HepG2 (cell line): ENCODE data around the gene DMKN. TPM values are rescaled to one million over a fixed set of nuclear protein-coding genes. Genes with fewer than 3 reads are reported as not detected.
"Not testable (repeated sequence)": the region's sequence is repeated elsewhere in the genome, so short reads cannot be mapped to it uniquely, and the experiment has no call there.

Experiments used
- ATAC-seq: fragments of 200-7000 bp; cut with Tn5 transposase; 3 replicates; pipeline ENCODE4 v1.9.1; 2020; ENCODE audit warnings: mild to moderate bottlenecking, moderate library complexity
- BruUV-seq: library from RNA; stranded (reverse); fragments of 400-500 nt; replicated peaks from 2 replicates; lab custom pipeline; 2021; lab: Mats Ljungman, UMichigan
- CTCF ChIA-PET: fragments of 300-600 bp; formaldehyde crosslinking; extraction: SDS; loops from one replicate; lab custom pipeline; 2021; ENCODE audit warnings: low total read pairs, inconsistent platforms, low intra/inter-chr PET ratio; lab: Yijun Ruan, JAX
- POLR2A ChIA-PET: fragments of 350-600 bp; sonication (Branson Sonifier 250); formaldehyde crosslinking; loops from one replicate; lab custom pipeline; 2020; ENCODE audit warnings: antibody characterized with exemption, inconsistent platforms; lab: Yijun Ruan, JAX
- DNase-seq: peaks from one replicate; pipeline ENCODE4 v3.0.0-alpha.2; 2015; ENCODE audit warnings: low spot score
- FAIRE-seq: peaks from 3 replicates; lab custom pipeline; 2011; peaks lifted over from hg19 to GRCh38; lab: Jason Lieb, UNC
- H2AFZ ChIP-seq: one replicate; pipeline ENCODE4 v1.6.1; 2011; ENCODE audit warnings: low read length, inconsistent platforms
- H3K27ac ChIP-seq: fragments of 300-600 bp; 3 replicates; pipeline ENCODE4 v1.8.0; 2011; ENCODE audit warnings: mixed run types, mild to moderate bottlenecking, mixed read lengths, low read length, inconsistent platforms; ENCODE audit not compliant: insufficient read depth; ENCODE audit errors: extremely low read length
- H3K27me3 ChIP-seq, 2 experiments: fragments of 200-600 bp in 1 of 2; 2 replicates in 1 of 2; 3 replicates in 1 of 2; pipeline versions ENCODE4 v1.6.0 to v1.8.0; 2011; ENCODE audit warnings: low read length in 2 of 2, mild to moderate bottlenecking in 2 of 2, moderate library complexity in 2 of 2, inconsistent platforms in 1 of 2; ENCODE audit not compliant: insufficient read depth in 2 of 2, control insufficient read depth in 1 of 2
- H3K36me3 ChIP-seq, 2 experiments: fragments of 200-600 bp in 1 of 2; replicated peaks in 1 of 2; 2 replicates in 1 of 2; 3 replicates in 1 of 2; pipeline versions ENCODE4 v1.5.1 to v1.8.0; 2011; ENCODE audit warnings: low read length in 2 of 2, inconsistent platforms in 1 of 2; ENCODE audit not compliant: insufficient read depth in 2 of 2, control insufficient read depth in 1 of 2
- H3K4me1 ChIP-seq: 2 replicates; pipeline ENCODE4 v1.5.1; 2012; ENCODE audit warnings: low read length, inconsistent platforms; ENCODE audit not compliant: insufficient read depth
- H3K4me2 ChIP-seq: 2 replicates; pipeline ENCODE4 v1.6.0; 2011; ENCODE audit warnings: low read depth, low read length, inconsistent platforms
- H3K4me3 ChIP-seq, 3 experiments: fragments of 200-600 bp in 1 of 3; sonication (generic), shearing (Covaris generic) in 1 of 3; replicated peaks in 1 of 3; 2 replicates each; pipeline ENCODE4 v1.5.1; 2011 to 2016; ENCODE audit warnings: low read length in 3 of 3, inconsistent platforms in 2 of 3, low read depth in 2 of 3, mild to moderate bottlenecking in 2 of 3, control low read depth in 1 of 3, mixed read lengths in 1 of 3; ENCODE audit not compliant: insufficient read depth in 1 of 3
- H3K79me2 ChIP-seq: one replicate; pipeline ENCODE4 v1.6.1; 2011; ENCODE audit warnings: low read length, inconsistent platforms; ENCODE audit not compliant: insufficient read depth
- H3K9ac ChIP-seq: 2 replicates; pipeline ENCODE4 v1.6.0; 2011; ENCODE audit warnings: mild to moderate bottlenecking, low read depth, low read length, inconsistent platforms; ENCODE audit not compliant: insufficient read depth
- H3K9me3 ChIP-seq: 2 replicates; pipeline ENCODE4 v1.5.1; 2012; ENCODE audit warnings: mild to moderate bottlenecking, low read length
- H4K20me1 ChIP-seq: 2 replicates; pipeline ENCODE4 v1.6.0; 2011; ENCODE audit warnings: inconsistent platforms, mild to moderate bottlenecking, low read length, moderate library complexity; ENCODE audit not compliant: insufficient read depth
- FOSL2 ChIP-seq: sonication (generic); formaldehyde crosslinking; IDR thresholded peaks from 2 replicates; pipeline ENCODE4 v1.4.0; 2020; ENCODE audit warnings: missing genetic modification reagents
- FOXM1 ChIP-seq: sonication (generic); formaldehyde crosslinking; IDR thresholded peaks from 2 replicates; pipeline ENCODE4 v1.5.0; 2020; ENCODE audit warnings: missing genetic modification reagents
- GATAD2A ChIP-seq: IDR thresholded peaks from 2 replicates; pipeline ENCODE4 v1.6.1; 2016
- GFI1 ChIP-seq: sonication (generic); formaldehyde crosslinking; IDR thresholded peaks from 2 replicates; pipeline ENCODE4 v1.5.0; 2020; ENCODE audit warnings: missing genetic modification reagents, mild to moderate bottlenecking, borderline replicate concordance
- GLI4 ChIP-seq: sonication (generic); formaldehyde crosslinking; IDR thresholded peaks from 2 replicates; pipeline ENCODE4 v1.5.1; 2020; ENCODE audit warnings: missing genetic modification reagents, mild to moderate bottlenecking, moderate library complexity, borderline replicate concordance
- IRF2 ChIP-seq: IDR thresholded peaks from 2 replicates; pipeline ENCODE4 v1.6.1; 2018; ENCODE audit warnings: missing genetic modification reagents, missing compliant biosample characterization
- IRF9 ChIP-seq: sonication (generic); formaldehyde crosslinking; IDR thresholded peaks from 2 replicates; pipeline ENCODE4 v1.8.0; 2022; ENCODE audit warnings: missing genetic modification reagents, mild to moderate bottlenecking, borderline replicate concordance
- ISL2 ChIP-seq: sonication (generic); formaldehyde crosslinking; IDR thresholded peaks from 2 replicates; pipeline ENCODE4 v1.5.0; 2020; ENCODE audit warnings: missing genetic modification reagents
- LRRFIP1 ChIP-seq: sonication (generic); formaldehyde crosslinking; conservative IDR thresholded peaks from 2 replicates; pipeline ENCODE4 v1.4.0; 2020; ENCODE audit warnings: missing genetic modification reagents
- NCOR1 ChIP-seq: fragments of 200-600 bp; sonication (generic); IDR thresholded peaks from 2 replicates; pipeline ENCODE4 v1.7.0; 2017; ENCODE audit warnings: antibody characterized with exemption, low read length, borderline replicate concordance
- NFYC ChIP-seq: IDR thresholded peaks from 2 replicates; pipeline ENCODE4 v1.6.1; 2016; ENCODE audit warnings: missing genetic modification reagents, missing compliant biosample characterization
- RAD51 ChIP-seq: fragments of 450-650 bp; IDR thresholded peaks from 2 replicates; pipeline ENCODE4 v1.6.1; 2016; ENCODE audit warnings: borderline replicate concordance
- SETDB1 ChIP-seq: sonication (generic); formaldehyde crosslinking; IDR thresholded peaks from 2 replicates; pipeline ENCODE4 v1.5.1; 2020; ENCODE audit warnings: missing genetic modification reagents, mild to moderate bottlenecking, borderline replicate concordance
- STAT5B ChIP-seq: sonication (generic); formaldehyde crosslinking; IDR thresholded peaks from 2 replicates; pipeline ENCODE4 v1.4.0; 2020; ENCODE audit warnings: missing genetic modification reagents
- TARDBP ChIP-seq: sonication (generic); formaldehyde crosslinking; IDR thresholded peaks from 2 replicates; pipeline ENCODE4 v1.8.0; 2022; ENCODE audit warnings: mild to moderate bottlenecking, missing genetic modification reagents
- TOPORS ChIP-seq: sonication (generic); formaldehyde crosslinking; IDR thresholded peaks from 2 replicates; pipeline ENCODE4 v1.8.0; 2023; ENCODE audit warnings: mild to moderate bottlenecking, missing genetic modification reagents
- ZNF570 ChIP-seq: sonication (generic); formaldehyde crosslinking; IDR thresholded peaks from 2 replicates; pipeline ENCODE4 v1.4.0; 2020; ENCODE audit warnings: mild to moderate bottlenecking, missing genetic modification reagents, borderline replicate concordance
- WGBS: methylation state at CpG from one replicate; pipeline ENCODE4 v1.1.6; 2017; ENCODE audit warnings: low lambda C conversion rate; 5-methylcytosine and 5-hydroxymethylcytosine counted together
- in situ Hi-C: cut with HindIII; loops from 2 replicates; pipeline ENCODE4 v1.10.0; 2017; ENCODE audit warnings: low pct_unique_long_range_greater_than_20kb; ENCODE audit not compliant: extremely low pct_ligation_motif_present
- intact Hi-C: fragments of 100-400 bp; cut with micrococcal nuclease; formaldehyde crosslinking; loops from one replicate; pipeline ENCODE4 v1.10.0; 2022; ENCODE audit not compliant: unreplicated experiment
- polyA plus RNA-seq, 8 experiments: library from polyadenylated mRNA; depleted of rRNA in 3 of 8; stranded (reverse) in 7 of 8; unstranded in 1 of 8; fragments of >200 nt; fragmentation: Illumina TruSeq in 4 of 8; extraction: Trizol in 4 of 8; gene quantifications; 2 replicates each; pipeline versions ENCODE4 v1.2.1 to v1.2.3, GENCODE V29; 2011 to 2016; ENCODE audit warnings: low read depth in 4 of 8, missing spikeins in 1 of 8, mixed read lengths in 1 of 8; ENCODE audit not compliant: insufficient read depth in 1 of 8
- total RNA-seq, 5 experiments: library from RNA; depleted of rRNA; stranded (reverse); fragments of >200 nt; fragmentation: Illumina TruSeq; extraction: Trizol; gene quantifications; 2 replicates each; pipeline ENCODE4 v1.2.3, GENCODE V29; 2016; ENCODE audit warnings: low read depth in 1 of 5

Gene DMKN
- total and polyA plus RNA-seq, 2 of the 13 experiments (the other 11 are each of a cell fraction or from before 2014, with no cell fraction given): 50.8 to 57.1 TPM

- 60% methylated on average over 1 of the region's 1 CpG for WGBS
- Histone ChIP-seq H3K27ac (no peak overlapping the region), H3K79me2 (no peaks in the 10 kb centered on the region), H4K20me1 (no peaks in the 10 kb centered on the region), H3K27me3 (no peaks in the 10 kb centered on the region), H3K36me3 (no peaks in the 10 kb centered on the region), H2AFZ (no peak overlapping the region), H3K9me3 (no peaks in the 10 kb centered on the region), H3K9ac (no peak overlapping the region), H3K4me2 (no peak overlapping the region), H3K4me1 (peaks cover 54% of the 10 kb centered on the region), H3K4me3 (no peak overlapping the region)
- intact Hi-C loops (no loop called here), in situ Hi-C loops (loop anchor here (5.0 kb wide), 1 partner anchor 114 kb away; no protein-coding TSS in a partner anchor)
- FAIRE-seq: no peak
- no TSS peak for BruUV-seq
- TF ChIP-seq FOXM1 (CRISPR knock-in tag) (no peak), GLI4 (CRISPR knock-in tag) (no peak), TARDBP (CRISPR knock-in tag) (no peak), NFYC (CRISPR knock-in tag) (no peak), TOPORS (no peak), ISL2 (CRISPR knock-in tag) (no peak), NCOR1 (no peak), SETDB1 (CRISPR knock-in tag) (no peak), STAT5B (CRISPR knock-in tag) (no peak), RAD51 (no peak), IRF9 (CRISPR knock-in tag) (no peak), GFI1 (CRISPR knock-in tag) (no peak), FOSL2 (CRISPR knock-in tag) (no peak), GATAD2A (CRISPR knock-in tag) (no peak), ZNF570 (CRISPR knock-in tag) (no peak), LRRFIP1 (no peak), IRF2 (CRISPR knock-in tag) (no peak)
- POLR2A ChIA-PET: no interaction called here
- ATAC-seq: no peak
- CTCF ChIA-PET: no interaction called here
- DNase-seq: no peak
Measured at GRCh38 chr19:35466259-35466658, 47.2 kb downstream of the DMKN start.

- H3K36me3 ChIP-seq, CTCF ChIA-PET, H3K9me3 ChIP-seq, H3K27ac ChIP-seq, H3K79me2 ChIP-seq, H3K4me2 ChIP-seq, H4K20me1 ChIP-seq, H3K4me3 ChIP-seq, H3K27me3 ChIP-seq, FAIRE-seq, BruUV-seq, intact Hi-C loops, ATAC-seq, H3K9ac ChIP-seq, H2AFZ ChIP-seq, in situ Hi-C loops, DNase-seq: not testable (repeated sequence)
- 56% methylated on average over 7 of the region's 7 CpGs for WGBS
- H3K4me1 ChIP-seq: peaks cover 61% of the 10 kb centered on the region
- POLR2A ChIA-PET: interaction anchor here (1.4 kb wide), 1 partner anchor 44 kb away, joined by 3 read pairs; no protein-coding TSS in a partner anchor
Measured at GRCh38 chr19:35462956-35463355, 50.5 kb downstream of the DMKN start.
